ENCODE data around the gene TRHDE.

TRHDE gene

GRCh38 chr12:72337382-72337781, 65.2 kb downstream of the TRHDE start:
- H3K4me2 ChIP-seq = no peak overlapping the region
- no peaks in the 10 kb centered on the region for H3K9me3 ChIP-seq (replicated peaks in 1 of 11)
- H3K4me3 ChIP-seq = no peak overlapping the region
- H3K4me1 ChIP-seq = no peaks in the 10 kb centered on the region
- H4K20me1 ChIP-seq = no peaks in the 10 kb centered on the region
- H3K27ac ChIP-seq = no peak overlapping the region
- TF ChIP-seq Cebpa-rat (IDR thresholded peaks at IDR 0.05) = no peak
- no peak overlapping the region for H3K9ac ChIP-seq
- H3K36me3 ChIP-seq = no peaks in the 10 kb centered on the region
- H3K27me3 ChIP-seq = no peaks in the 10 kb centered on the region

- Histone ChIP-seq H4K20me1 (no peaks in the 10 kb centered on the region), H3K4me2 (no peak overlapping the region), H3K36me3 (no peaks in the 10 kb centered on the region), H3K27ac (no peak overlapping the region), H3K9me3 (replicated peaks in 1 of 11) (no peaks in the 10 kb centered on the region), H3K27me3 (no peaks in the 10 kb centered on the region), H3K4me1 (no peaks in the 10 kb centered on the region), H3K9ac (no peak overlapping the region), H3K4me3 (no peak overlapping the region)
- TF ChIP-seq Cebpa-rat (IDR thresholded peaks at IDR 0.05) = no peak
Measured at GRCh38 chr12:72337946-72338345, 65.8 kb downstream of the TRHDE start.

DNA sequence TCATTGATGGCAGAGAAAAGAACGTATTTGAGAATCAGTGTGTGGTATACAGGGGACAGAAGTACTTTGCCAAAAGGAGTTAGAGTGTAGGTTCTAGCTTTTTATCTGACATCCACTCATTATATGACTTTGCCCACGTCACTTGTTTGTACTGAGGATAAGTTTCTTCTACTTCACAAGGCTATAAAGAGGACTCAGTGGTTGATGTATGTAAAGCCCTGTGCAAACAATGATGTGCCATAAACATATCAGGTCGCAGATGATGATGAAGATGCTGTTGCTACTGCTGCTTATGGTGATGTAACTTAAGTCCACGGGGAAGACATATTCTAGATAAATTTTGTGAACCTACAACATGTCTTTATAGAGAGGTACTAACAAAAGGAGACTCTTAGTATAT, 66.3 kb downstream of the TRHDE start:
- no peak for TF ChIP-seq Cebpa-rat (IDR thresholded peaks at IDR 0.05)
- no peaks in the 10 kb centered on the region for H3K4me1 ChIP-seq
- H3K36me3 ChIP-seq = no peaks in the 10 kb centered on the region
- no peak overlapping the region for H3K4me2 ChIP-seq
- no peaks in the 10 kb centered on the region for H3K9me3 ChIP-seq (replicated peaks in 1 of 11)
- H3K4me3 ChIP-seq = no peak overlapping the region
- no peaks in the 10 kb centered on the region for H4K20me1 ChIP-seq
- no peaks in the 10 kb centered on the region for H3K27me3 ChIP-seq
- H3K9ac ChIP-seq = no peak overlapping the region
- no peak overlapping the region for H3K27ac ChIP-seq

DNA sequence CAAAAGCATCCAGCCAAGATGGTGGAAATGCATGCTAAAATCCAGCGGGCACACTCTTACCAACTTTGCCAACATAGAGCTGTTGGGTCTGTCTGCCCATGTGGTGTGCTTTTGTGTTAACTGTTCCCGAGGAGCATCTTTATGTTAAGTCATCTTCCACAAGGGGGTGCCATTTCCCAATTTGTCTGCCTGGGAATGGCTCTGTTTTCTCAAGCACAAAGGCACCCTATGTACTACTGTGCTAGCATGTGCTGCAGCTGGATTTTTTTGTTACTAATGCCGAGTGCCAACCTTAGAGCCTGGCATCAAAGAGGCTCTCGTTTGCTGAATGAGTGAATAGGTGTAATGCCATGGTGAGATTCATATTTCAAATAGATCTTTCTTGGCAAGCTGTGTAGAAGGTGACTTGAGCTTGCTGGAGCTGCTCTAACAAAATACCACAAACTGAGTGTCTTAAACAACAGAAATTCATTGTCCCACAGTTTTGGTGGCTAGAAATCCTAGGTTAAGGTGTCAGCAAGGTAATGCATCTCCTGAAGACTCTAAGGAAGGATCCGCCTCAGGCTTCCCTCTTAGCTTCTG, 74.3 kb downstream of the TRHDE start:
- Histone ChIP-seq H3K27me3 (no peaks in the 10 kb centered on the region), H3K9ac (no peak overlapping the region), H3K4me1 (peaks cover 0 to 5% (median 0%) of the 10 kb centered on the region in 10 experiments; a peak in 2 of 20 replicates), H3K27ac (no peak overlapping the region), H3K4me3 (no peak overlapping the region), H3K36me3 (no peaks in the 10 kb centered on the region), H4K20me1 (no peaks in the 10 kb centered on the region), H3K9me3 (replicated peaks in 1 of 11) (no peaks in the 10 kb centered on the region), H3K4me2 (no peak overlapping the region)
- no peak for TF ChIP-seq Cebpa-rat (IDR thresholded peaks at IDR 0.05)

DNA sequence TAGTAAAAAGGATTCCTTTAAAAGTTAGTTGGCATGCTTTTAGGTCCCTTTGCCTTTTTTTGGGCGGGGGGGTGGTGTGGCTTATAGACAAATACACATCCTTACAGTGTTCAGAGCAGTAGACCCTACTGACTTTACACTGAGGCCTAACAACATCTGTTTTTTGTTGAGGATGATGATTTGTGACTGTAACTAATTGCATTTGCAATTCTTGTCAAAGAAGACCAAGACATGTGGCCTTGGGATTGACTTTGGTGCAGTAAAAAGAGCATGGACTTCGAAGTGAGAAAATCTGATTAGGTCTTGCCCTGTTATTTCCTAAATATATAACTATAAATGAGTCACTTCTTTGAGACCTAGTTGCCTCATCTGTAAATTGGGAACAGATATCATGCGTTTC, 77.3 kb downstream of the TRHDE start:
- no peaks in the 10 kb centered on the region for H4K20me1 ChIP-seq
- no peaks in the 10 kb centered on the region for H3K36me3 ChIP-seq
- no peak overlapping the region for H3K27ac ChIP-seq
- H3K9me3 ChIP-seq (replicated peaks in 1 of 11) = no peaks in the 10 kb centered on the region
- no peak overlapping the region for H3K4me2 ChIP-seq
- H3K27me3 ChIP-seq = no peaks in the 10 kb centered on the region
- peaks cover 0 to 4% (median 0%) of the 10 kb centered on the region in 10 experiments; a peak in 2 of 20 replicates for H3K4me1 ChIP-seq
- H3K4me3 ChIP-seq = no peak overlapping the region
- no peak overlapping the region for H3K9ac ChIP-seq
- no peak for TF ChIP-seq Cebpa-rat (IDR thresholded peaks at IDR 0.05)

- no peaks in the 10 kb centered on the region for H3K27me3 ChIP-seq
Measured at GRCh38 chr12:72359416-72359815, 87.2 kb downstream of the TRHDE start.

GRCh38 chr12:72365151-72365550, 93.0 kb downstream of the TRHDE start:
- Histone ChIP-seq H4K20me1 (no peaks in the 10 kb centered on the region), H3K9ac (no peak overlapping the region), H3K9me3 (replicated peaks in 1 of 11) (no peaks in the 10 kb centered on the region), H3K4me2 (no peak overlapping the region), H3K27ac (no peak overlapping the region), H3K4me1 (peaks cover 0 to 7% (median 0%) of the 10 kb centered on the region in 10 experiments; a peak in 2 of 20 replicates), H3K4me3 (no peak overlapping the region), H3K36me3 (no peaks in the 10 kb centered on the region), H3K27me3 (no peaks in the 10 kb centered on the region)
- no peak for TF ChIP-seq Cebpa-rat (IDR thresholded peaks at IDR 0.05)

More at GRCh38 chr12:72359416-72359815, 87.2 kb downstream of the TRHDE start:
- Histone ChIP-seq H3K9ac (no peak overlapping the region), H3K4me2 (no peak overlapping the region), H3K4me3 (no peak overlapping the region), H4K20me1 (no peaks in the 10 kb centered on the region), H3K27ac (no peak overlapping the region), H3K36me3 (no peaks in the 10 kb centered on the region), H3K4me1 (no peaks in the 10 kb centered on the region), H3K9me3 (replicated peaks in 1 of 11) (no peaks in the 10 kb centered on the region)
- TF ChIP-seq Cebpa-rat (IDR thresholded peaks at IDR 0.05) = no peak; a peak in 1 of 22 replicates

GRCh38 chr12:72366255-72366654, 94.1 kb downstream of the TRHDE start:
- Histone ChIP-seq H3K36me3 (no peaks in the 10 kb centered on the region), H3K4me2 (no peak overlapping the region), H3K9me3 (replicated peaks in 1 of 11) (no peaks in the 10 kb centered on the region), H3K27ac (no peak overlapping the region), H3K27me3 (no peaks in the 10 kb centered on the region), H3K9ac (no peak overlapping the region), H4K20me1 (no peaks in the 10 kb centered on the region), H3K4me1 (peaks cover 0 to 7% (median 0%) of the 10 kb centered on the region in 10 experiments; a peak in 2 of 20 replicates), H3K4me3 (no peak overlapping the region)
- TF ChIP-seq Cebpa-rat (IDR thresholded peaks at IDR 0.05) = no peak

DNA sequence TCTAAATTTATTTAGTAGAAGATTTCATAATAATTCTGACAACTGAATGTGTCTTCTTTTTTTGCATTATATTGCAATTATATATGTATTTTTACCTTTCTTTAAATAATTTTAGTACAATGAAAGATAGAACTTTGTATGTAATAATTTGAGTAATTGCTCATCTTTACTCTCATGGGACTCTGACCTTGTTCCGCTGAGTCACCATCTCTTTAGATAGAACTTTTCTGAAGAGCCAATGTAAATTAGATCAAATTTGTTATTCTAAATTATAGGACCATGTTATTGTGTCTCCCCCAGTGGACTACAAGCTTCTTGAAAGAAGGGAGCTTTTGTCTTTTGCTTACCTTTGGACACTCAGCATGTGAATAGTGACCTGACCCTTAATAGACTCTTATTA, 96.1 kb downstream of the TRHDE start:
- Histone ChIP-seq H3K27me3 (no peaks in the 10 kb centered on the region), H3K4me1 (peaks cover 0 to 7% (median 0%) of the 10 kb centered on the region in 10 experiments; a peak in 2 of 20 replicates), H3K9me3 (replicated peaks in 1 of 11) (no peaks in the 10 kb centered on the region), H3K4me2 (no peak overlapping the region), H3K4me3 (no peak overlapping the region), H4K20me1 (no peaks in the 10 kb centered on the region), H3K27ac (no peak overlapping the region), H3K9ac (no peak overlapping the region), H3K36me3 (no peaks in the 10 kb centered on the region)
- no peak for TF ChIP-seq Cebpa-rat (IDR thresholded peaks at IDR 0.05)

- H3K9ac ChIP-seq = no peak overlapping the region
- no peaks in the 10 kb centered on the region; a peak in 1 of 22 replicates for H3K9me3 ChIP-seq (replicated peaks in 1 of 11)
- H3K27me3 ChIP-seq = no peaks in the 10 kb centered on the region
- H3K36me3 ChIP-seq = no peaks in the 10 kb centered on the region
- no peak overlapping the region for H3K4me2 ChIP-seq
- peaks cover 0 to 7% (median 0%) of the 10 kb centered on the region in 10 experiments; a peak in 2 of 20 replicates for H3K4me1 ChIP-seq
- H3K4me3 ChIP-seq = no peak overlapping the region
- no peak overlapping the region for H3K27ac ChIP-seq
- no peak for TF ChIP-seq Cebpa-rat (IDR thresholded peaks at IDR 0.05)
- H4K20me1 ChIP-seq = no peaks in the 10 kb centered on the region
Measured at GRCh38 chr12:72368719-72369422, 96.7 kb downstream of the TRHDE start.
